Measurements from ENCODE around the gene SLC44A4.
"Not testable (repeated sequence)": the region's sequence is repeated elsewhere in the genome, so short reads cannot be mapped to it uniquely, and the experiment has no call there.

The SLC44A4 gene

GRCh38 chr6:31879901-31880300, 1.1 kb upstream of the SLC44A4 start:
- no peak for DNase-seq (ENCODE audit: low read depth)

DNA sequence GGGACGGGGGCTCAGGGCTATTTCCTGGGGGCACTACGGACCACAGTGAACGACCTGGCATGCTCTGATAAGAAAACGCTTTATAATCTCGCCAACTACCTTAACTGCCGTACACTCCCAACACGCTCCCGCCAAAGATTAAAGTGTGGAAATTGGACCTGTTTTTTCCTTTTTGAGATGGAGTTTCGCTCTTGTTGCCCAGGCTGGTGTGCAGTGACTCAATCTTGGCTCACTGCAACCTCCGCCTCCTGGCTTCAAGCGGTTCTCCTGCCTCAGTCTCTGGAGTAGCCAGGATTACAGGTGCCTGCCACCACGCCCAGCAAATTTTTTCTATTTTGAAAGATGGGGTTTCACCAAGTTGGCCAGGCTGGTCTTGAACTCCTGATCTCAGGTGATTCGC, 346 bp upstream of the SLC44A4 start:
- no peak for DNase-seq (ENCODE audit: low read depth)

- no peak for DNase-seq (ENCODE audit: low read depth)
These were observed 575 bp downstream of the SLC44A4 start for GRCh38 chr6:31878222-31878621.

DNA sequence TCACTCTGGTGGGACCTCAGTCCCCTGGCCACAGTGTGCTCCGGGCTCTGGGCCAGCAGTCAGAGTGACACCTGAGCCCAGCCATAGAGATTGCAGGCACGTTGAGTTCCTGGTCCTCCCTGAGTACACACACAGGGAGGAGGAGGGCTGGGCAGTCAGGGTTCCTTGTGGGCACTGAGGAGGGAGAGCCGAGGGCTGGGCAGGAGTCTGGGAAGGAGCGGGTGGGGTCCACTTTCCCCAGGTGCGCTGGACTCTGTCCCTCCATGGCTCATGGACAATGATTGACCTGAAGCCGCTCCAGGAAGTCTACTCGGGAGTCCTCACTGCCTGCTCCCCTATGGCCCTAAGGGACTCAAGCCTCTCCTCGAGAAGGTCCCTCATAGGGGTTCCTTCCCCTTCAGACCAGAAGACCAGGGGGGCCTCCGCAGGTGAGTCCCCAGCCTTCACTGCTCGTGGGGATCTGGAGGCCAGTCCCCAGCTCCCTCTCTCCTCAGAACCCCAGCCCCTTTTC, 1.1 kb downstream of the SLC44A4 start:
- no peak for DNase-seq (ENCODE audit: low read depth)

- DNase-seq (ENCODE audit: low read depth): no peak
These were observed 1.6 kb downstream of the SLC44A4 start for GRCh38 chr6:31877125-31877650.

- no peak for DNase-seq (ENCODE audit: low read depth)
These were observed 2.4 kb downstream of the SLC44A4 start for GRCh38 chr6:31876357-31876756.

DNA sequence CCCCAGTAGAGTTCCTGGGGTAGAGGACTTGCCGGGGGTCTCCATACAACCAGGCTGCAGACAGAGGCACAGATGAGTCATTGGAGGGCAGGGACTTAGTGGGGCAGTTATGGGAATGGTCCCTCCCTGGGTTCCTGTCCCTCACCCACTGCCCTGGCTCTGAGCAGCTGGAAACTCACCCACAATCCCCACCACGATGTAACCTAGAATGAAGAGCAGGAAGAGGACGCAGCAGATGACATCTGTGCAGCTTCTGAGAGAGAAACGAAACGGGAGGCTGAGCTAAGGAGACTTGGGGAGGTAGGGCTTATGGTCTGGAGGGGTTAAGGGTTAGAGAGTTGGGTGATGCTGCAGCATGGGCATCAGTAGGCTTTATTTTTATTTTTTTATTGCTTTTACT, 2.9 kb downstream of the SLC44A4 start:
- no peak for DNase-seq (ENCODE audit: low read depth)

- no peak for DNase-seq (ENCODE audit: low read depth)
These were observed 3.8 kb downstream of the SLC44A4 start for GRCh38 chr6:31874836-31875572.

DNA sequence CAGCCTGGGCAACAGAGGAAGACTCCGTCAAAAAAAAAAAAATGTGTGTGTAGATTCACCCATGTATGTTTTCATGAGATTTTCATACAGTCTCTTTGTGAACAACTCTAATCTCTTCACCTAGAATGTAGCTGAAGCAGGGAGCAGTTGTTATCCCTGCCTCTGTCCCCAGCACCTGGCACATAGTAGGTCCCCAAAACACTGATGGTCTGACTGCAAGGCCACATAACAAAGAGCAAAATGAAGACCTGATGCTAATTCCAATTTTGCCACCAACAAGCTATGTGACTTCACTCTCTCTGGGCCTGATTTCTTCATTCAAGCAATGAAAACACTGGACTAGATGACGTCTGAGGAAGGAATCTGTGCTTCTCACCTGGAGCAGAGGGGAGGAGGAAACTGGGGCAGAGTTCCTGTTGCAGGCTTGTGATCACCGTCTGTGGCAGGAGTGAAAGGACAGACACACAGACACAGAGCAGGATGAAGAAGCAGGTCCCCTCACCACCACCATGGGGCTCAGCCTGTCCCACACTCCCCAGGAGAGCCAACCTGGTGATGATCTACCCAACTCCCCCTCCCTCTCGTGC, 4.6 kb downstream of the SLC44A4 start:
- no peak for DNase-seq (ENCODE audit: low read depth)

DNA sequence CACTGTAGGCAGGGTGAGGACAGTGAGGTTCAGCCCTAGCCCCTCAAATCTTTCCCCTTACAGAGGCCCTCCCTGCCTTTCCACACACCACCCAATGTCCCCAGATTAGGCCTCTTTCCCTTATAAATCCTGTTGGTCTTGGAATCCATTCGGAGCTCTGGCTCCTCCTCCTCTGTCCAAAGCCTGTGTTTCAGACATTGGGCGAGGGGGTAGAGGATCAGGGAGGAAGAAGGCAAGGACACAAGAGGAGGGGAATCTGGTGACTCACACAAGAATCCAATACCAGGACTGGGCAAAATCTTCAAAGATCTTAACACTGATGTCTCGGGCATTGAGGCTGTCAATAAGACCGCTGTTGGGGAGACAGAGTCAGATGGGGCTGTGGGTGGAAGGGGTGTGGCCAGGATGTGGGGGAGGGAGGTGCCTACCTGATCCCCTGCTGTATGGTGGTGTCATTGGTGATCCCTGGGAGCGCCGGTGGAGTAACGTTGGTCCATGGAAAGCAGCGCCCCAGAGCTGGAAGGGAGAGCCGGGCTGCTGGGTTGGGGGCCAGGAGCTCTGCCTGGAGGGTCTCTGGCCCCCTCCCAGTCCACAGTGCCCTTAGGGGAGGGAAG, 7.6 kb downstream of the SLC44A4 start:
- no peak for DNase-seq (ENCODE audit: low read depth)

DNA sequence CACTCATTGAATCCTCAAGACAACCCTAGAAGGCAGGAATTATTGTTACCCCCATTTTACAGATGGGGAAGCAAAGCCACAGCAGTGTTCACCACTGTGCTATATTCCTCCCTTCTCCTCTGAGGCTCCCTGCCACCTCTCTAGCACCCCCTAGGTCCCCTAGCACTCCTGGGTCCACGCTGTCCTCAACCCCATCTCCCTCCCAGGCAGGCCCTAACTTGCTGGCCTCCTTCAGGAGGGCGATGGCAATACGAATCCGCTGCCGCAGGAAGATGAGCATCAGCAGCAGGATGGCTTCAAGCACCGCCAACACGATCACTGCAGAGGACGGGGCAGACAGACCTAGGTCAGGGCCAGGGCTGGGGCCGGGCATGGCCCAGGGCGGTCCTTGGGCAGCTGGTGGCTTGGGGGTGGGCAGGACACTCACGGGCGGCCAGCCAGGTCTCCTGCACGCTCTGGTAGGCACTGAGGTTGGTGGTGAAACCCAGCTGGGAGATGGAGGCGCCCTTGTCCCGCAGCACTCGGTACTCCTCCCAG, 8.3 kb downstream of the SLC44A4 start:
- DNase-seq (ENCODE audit: low read depth): no peak

GRCh38 chr6:31869343-31869742, 9.5 kb downstream of the SLC44A4 start:
- DNase-seq (ENCODE audit: low read depth): no peak

- not testable (repeated sequence) for DNase-seq (ENCODE audit: low read depth)
These were observed 10.2 kb downstream of the SLC44A4 start for GRCh38 chr6:31868658-31868971.

GRCh38 chr6:31865205-31866118, 13.3 kb downstream of the SLC44A4 start:
- DNase-seq (ENCODE audit: low read depth): no peak

DNA sequence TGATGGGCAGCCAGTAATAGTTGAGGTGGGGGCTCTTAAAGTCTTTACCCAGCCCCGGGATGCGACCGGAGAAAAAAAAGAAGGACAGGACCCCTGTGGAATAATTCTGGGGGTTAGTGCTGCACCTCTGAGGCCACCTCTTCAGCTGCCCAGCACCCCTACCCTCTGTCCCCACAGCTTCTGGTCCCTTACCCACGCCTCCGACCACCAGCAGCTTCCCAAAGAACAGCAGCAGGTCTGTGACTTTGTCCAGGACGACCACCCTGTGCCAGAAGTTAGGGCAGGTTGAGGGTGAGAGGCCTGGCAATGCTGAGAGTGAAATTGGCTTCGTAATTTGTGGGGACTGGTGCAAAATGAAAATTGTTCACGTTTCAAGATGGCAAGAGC, 14.0 kb downstream of the SLC44A4 start:
- no peak for DNase-seq (ENCODE audit: low read depth)

DNA sequence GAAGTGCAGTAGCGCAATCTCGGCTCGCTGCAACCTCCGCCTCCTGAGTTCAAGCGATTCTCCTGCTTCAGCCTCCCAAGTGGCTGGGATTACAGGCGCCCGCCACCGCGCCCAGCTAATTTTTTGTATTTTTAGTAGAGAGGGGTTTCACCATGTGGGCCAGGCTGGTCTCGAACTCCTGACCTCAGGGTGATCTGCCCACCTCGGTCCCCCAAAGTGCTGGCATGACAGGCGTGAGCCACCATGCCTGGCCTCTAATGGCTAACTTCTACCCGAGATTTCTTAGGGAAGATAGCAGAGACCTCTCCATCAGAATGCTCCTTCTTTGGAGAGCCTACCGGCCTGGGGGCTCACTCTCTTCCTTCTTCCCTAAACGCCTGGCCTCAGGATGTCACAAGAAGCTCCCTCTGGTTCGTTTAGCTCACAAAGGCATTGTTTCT, 14.7 kb downstream of the SLC44A4 start:
- DNase-seq (ENCODE audit: low read depth): not testable (repeated sequence)

DNA sequence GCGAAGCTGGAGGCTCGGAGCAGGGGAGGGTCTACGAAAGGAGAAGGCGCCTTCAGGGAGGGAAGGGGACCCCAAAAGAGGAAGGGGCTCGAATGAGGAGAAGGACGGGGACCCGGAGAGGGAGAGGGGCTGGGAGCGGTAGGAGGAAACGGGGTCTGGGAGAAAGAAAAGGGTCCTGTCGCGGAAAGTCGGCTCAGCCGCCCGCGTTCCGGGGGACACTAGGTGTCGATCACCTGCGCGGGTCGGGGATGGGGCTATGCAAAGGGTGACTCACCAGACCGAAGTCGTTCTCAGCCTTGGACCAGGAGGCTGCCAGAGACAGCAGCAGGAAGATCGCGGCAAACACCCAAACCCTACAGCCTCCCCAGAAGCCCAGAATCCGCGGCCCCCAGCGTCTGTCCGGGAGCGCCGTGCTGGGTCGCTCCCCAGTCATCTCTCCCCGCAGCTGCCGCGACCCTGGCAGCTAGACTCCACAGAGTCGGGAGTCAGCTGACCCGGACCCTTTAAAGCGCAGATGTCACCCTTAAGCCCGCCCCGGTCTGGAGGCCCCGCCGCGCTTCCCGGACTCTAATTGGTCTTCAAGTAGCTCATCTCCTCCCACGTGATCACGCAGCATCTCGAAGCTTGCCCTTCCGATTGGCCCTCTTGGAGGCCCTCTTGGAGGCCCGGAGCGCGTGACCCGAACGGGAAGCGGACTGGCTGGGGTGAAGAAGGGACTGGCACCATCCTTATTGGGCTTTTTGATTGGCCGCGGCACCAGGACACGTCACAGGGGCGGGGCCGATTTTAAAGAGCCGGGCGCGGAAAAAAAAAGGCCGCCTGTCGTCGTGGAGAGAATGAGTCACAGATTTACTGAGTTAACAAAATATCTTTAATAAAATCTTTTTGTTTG, 16.2 kb downstream of the SLC44A4 start, which contains the start of gene NEU1:
NEU1 (minus strand) TSS at position 478 of the 892 bp plus-strand sequence; CDS start at position 433, 45 bp downstream.
- DNase-seq (ENCODE audit: low read depth): peak; percentile 100

- DNase-seq (ENCODE audit: low read depth): no peak
These were observed 16.9 kb downstream of the SLC44A4 start for GRCh38 chr6:31861919-31862343.

GRCh38 chr6:31861150-31861549, 17.6 kb downstream of the SLC44A4 start:
- DNase-seq (ENCODE audit: low read depth): no peak

DNA sequence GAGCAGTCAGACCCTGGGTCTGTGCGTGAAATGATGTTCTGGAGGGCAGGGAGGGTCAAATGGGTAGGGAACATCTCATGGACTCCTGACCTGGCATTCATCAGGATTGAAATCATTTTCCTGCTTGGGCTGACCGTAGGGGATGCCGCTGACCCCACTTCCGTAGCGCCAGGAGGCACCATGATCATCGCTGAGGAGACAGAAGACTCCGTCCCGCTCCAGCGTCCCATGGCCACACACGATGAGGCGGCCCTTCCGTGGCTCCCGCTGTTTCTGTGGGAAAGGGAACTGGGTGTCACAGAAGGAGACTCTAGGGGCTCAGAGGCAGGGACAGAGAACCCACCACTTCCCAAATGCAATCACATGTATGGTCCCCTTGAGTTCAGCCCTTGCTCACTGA, 18.4 kb downstream of the SLC44A4 start:
- no peak for DNase-seq (ENCODE audit: low read depth)

DNA sequence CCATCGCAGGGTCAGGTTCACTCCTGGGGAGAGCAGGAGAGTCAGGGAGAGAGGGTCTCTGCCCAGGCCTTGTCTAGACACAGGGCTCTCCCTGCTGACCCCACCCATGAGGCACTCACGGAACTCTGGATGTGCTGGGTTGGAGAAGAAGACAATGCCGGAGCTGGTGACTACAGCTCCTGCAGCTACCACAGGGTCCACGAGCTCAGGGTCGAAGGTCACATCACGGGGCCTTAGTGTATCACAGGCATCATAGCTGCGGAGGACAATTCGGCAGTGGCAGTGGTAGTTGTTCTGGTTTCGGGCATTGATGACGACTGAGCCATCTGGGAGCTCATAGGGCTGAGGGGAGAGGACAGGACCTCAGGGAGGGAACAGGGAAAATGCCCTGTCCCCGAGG, 18.9 kb downstream of the SLC44A4 start:
- no peak for DNase-seq (ENCODE audit: low read depth)

Data from T-helper 22 cell (primary cell).